Fibroblast of lung (primary cell): ENCODE results near the gene UBR4.

Experiments
- EZH2 ChIP-seq: IDR thresholded peaks from 2 replicates; pipeline ENCODE4 v1.5.1; 2012; ENCODE audit warnings: low read length, control low read depth, mild to moderate bottlenecking; ENCODE audit errors: missing control alignments
- TF ChIP-seq, protein P1 (sequence below), 2 donors: IDR thresholded peaks in 1 of 2; conservative IDR thresholded peaks in 1 of 2; 1 replicate in 1 of 2; 2 replicates in 1 of 2; pipeline ENCODE4 v1.5.1; 2011 to 2012; ENCODE audit warnings: low read length in 2 of 2, control low read depth in 1 of 2, inconsistent platforms in 1 of 2, low read depth in 1 of 2, mild to moderate bottlenecking in 1 of 2

DNA sequence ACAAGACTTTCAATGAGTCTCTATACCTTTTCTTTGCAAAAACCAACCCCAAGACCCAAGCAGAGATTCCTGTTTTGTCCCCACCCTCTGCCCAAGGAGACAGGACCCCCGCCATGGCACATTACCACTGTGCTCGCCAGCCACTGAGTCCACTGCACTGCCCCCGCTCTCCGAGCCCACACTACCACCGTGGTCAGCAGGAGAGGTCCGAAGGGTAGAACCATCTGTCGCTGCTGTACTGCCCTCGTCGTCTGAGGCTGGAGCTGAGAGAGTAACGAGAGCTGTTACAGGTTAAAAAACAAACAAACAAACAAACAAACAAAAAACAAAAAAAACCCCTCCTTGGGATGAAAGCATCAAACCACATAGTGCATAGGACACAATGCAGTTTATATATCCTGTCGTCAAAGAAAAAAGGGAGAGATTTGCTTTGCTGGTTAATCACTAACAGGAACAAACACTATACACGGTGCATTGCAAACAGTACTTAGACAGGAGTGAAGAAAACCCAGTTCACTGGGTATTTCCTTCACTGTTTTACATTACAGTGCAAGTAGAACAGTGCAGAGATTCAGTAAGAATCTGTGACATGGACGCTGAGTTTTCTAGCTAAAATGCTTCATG, 71.0 kb downstream of the UBR4 start:
- TF ChIP-seq, protein P1, sequence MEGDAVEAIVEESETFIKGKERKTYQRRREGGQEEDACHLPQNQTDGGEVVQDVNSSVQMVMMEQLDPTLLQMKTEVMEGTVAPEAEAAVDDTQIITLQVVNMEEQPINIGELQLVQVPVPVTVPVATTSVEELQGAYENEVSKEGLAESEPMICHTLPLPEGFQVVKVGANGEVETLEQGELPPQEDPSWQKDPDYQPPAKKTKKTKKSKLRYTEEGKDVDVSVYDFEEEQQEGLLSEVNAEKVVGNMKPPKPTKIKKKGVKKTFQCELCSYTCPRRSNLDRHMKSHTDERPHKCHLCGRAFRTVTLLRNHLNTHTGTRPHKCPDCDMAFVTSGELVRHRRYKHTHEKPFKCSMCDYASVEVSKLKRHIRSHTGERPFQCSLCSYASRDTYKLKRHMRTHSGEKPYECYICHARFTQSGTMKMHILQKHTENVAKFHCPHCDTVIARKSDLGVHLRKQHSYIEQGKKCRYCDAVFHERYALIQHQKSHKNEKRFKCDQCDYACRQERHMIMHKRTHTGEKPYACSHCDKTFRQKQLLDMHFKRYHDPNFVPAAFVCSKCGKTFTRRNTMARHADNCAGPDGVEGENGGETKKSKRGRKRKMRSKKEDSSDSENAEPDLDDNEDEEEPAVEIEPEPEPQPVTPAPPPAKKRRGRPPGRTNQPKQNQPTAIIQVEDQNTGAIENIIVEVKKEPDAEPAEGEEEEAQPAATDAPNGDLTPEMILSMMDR (conservative IDR thresholded peaks at IDR 0.05 in 1 of 2, IDR thresholded peaks at IDR 0.05 in 1 of 2; ENCODE audit: low read depth in 1 of 2, low read length in 2 of 2), result no peak
- no peak for TF ChIP-seq EZH2
